ENCODE data around the gene KREMEN1.

KREMEN1 gene

GRCh38 chr22:29206372-29207242 is 133.8 kb downstream of the KREMEN1 start:
- peaks cover 8 to 13% of the 10 kb centered on the region in 2 donors for H3K27me3 ChIP-seq (ENCODE audit: control insufficient read depth in 1 of 2, insufficient read depth in 2 of 2, low read length in 2 of 2)
- no peaks in the 10 kb centered on the region for H3K36me3 ChIP-seq (ENCODE audit: control insufficient read depth in 1 of 2, insufficient read depth in 2 of 2, low read length in 2 of 2)
- H3K27ac ChIP-seq (ENCODE audit: low read depth, low read length) = no peak overlapping the region
- H3K4me3 ChIP-seq (ENCODE audit: low read depth in 1 of 2, low read length in 2 of 2) = peak overlapping the region; percentile 65 to 68
- peak overlapping the region; percentile 34 to 64 for H3K9ac ChIP-seq (ENCODE audit: low read depth in 1 of 2, low read length in 2 of 2)
- H3K9me3 ChIP-seq (ENCODE audit: control insufficient read depth in 1 of 2, low read length in 2 of 2) = no peaks in the 10 kb centered on the region
- H3K4me1 ChIP-seq (ENCODE audit: control insufficient read depth in 1 of 2, insufficient read depth in 2 of 2, low read length in 2 of 2) = peaks cover 17 to 39% of the 10 kb centered on the region in 2 donors

GRCh38 chr22:29207243-29207550 is 134.4 kb downstream of the KREMEN1 start:
- Histone ChIP-seq H3K4me3 (ENCODE audit: low read depth in 1 of 2, low read length in 2 of 2) (no peak overlapping the region), H3K9me3 (ENCODE audit: control insufficient read depth in 1 of 2, low read length in 2 of 2) (no peaks in the 10 kb centered on the region), H3K27me3 (ENCODE audit: control insufficient read depth in 1 of 2, insufficient read depth in 2 of 2, low read length in 2 of 2) (peaks cover 8 to 13% of the 10 kb centered on the region in 2 donors), H3K4me1 (ENCODE audit: control insufficient read depth in 1 of 2, insufficient read depth in 2 of 2, low read length in 2 of 2) (peaks cover 11 to 33% of the 10 kb centered on the region in 2 donors), H3K9ac (ENCODE audit: low read depth in 1 of 2, low read length in 2 of 2) (no peak overlapping the region), H3K36me3 (ENCODE audit: control insufficient read depth in 1 of 2, insufficient read depth in 2 of 2, low read length in 2 of 2) (no peaks in the 10 kb centered on the region), H3K27ac (ENCODE audit: low read depth, low read length) (no peak overlapping the region)

- Histone ChIP-seq H3K9ac (ENCODE audit: low read depth in 1 of 2, low read length in 2 of 2) (no peak overlapping the region), H3K4me1 (ENCODE audit: control insufficient read depth in 1 of 2, insufficient read depth in 2 of 2, low read length in 2 of 2) (peaks cover 5 to 27% of the 10 kb centered on the region in 2 donors), H3K9me3 (ENCODE audit: control insufficient read depth in 1 of 2, low read length in 2 of 2) (no peaks in the 10 kb centered on the region), H3K27ac (ENCODE audit: low read depth, low read length) (no peak overlapping the region), H3K4me3 (ENCODE audit: low read depth in 1 of 2, low read length in 2 of 2) (no peak overlapping the region), H3K27me3 (ENCODE audit: control insufficient read depth in 1 of 2, insufficient read depth in 2 of 2, low read length in 2 of 2) (peaks cover 8 to 13% of the 10 kb centered on the region in 2 donors), H3K36me3 (ENCODE audit: control insufficient read depth in 1 of 2, insufficient read depth in 2 of 2, low read length in 2 of 2) (no peaks in the 10 kb centered on the region)
Observed at GRCh38 chr22:29207562-29208501, 135.0 kb downstream of the KREMEN1 start.

GRCh38 chr22:29208502-29208862 is 135.6 kb downstream of the KREMEN1 start:
- Histone ChIP-seq H3K9me3 (ENCODE audit: control insufficient read depth in 1 of 2, low read length in 2 of 2) (no peaks in the 10 kb centered on the region), H3K27ac (ENCODE audit: low read depth, low read length) (no peak overlapping the region), H3K4me1 (ENCODE audit: control insufficient read depth in 1 of 2, insufficient read depth in 2 of 2, low read length in 2 of 2) (peaks cover 5 to 27% of the 10 kb centered on the region in 2 donors), H3K27me3 (ENCODE audit: control insufficient read depth in 1 of 2, insufficient read depth in 2 of 2, low read length in 2 of 2) (peaks cover 8 to 13% of the 10 kb centered on the region in 2 donors), H3K36me3 (ENCODE audit: control insufficient read depth in 1 of 2, insufficient read depth in 2 of 2, low read length in 2 of 2) (no peaks in the 10 kb centered on the region), H3K9ac (ENCODE audit: low read depth in 1 of 2, low read length in 2 of 2) (no peak overlapping the region), H3K4me3 (ENCODE audit: low read depth in 1 of 2, low read length in 2 of 2) (no peak overlapping the region)

GRCh38 chr22:29208879-29209623 is 136.2 kb downstream of the KREMEN1 start:
- Histone ChIP-seq H3K36me3 (ENCODE audit: control insufficient read depth in 1 of 2, insufficient read depth in 2 of 2, low read length in 2 of 2) (no peaks in the 10 kb centered on the region), H3K27me3 (ENCODE audit: control insufficient read depth in 1 of 2, insufficient read depth in 2 of 2, low read length in 2 of 2) (peaks cover 8 to 13% of the 10 kb centered on the region in 2 donors), H3K9ac (ENCODE audit: low read depth in 1 of 2, low read length in 2 of 2) (no peak overlapping the region), H3K9me3 (ENCODE audit: control insufficient read depth in 1 of 2, low read length in 2 of 2) (no peaks in the 10 kb centered on the region), H3K4me1 (ENCODE audit: control insufficient read depth in 1 of 2, insufficient read depth in 2 of 2, low read length in 2 of 2) (peaks cover 5 to 27% of the 10 kb centered on the region in 2 donors), H3K4me3 (ENCODE audit: low read depth in 1 of 2, low read length in 2 of 2) (no peak overlapping the region), H3K27ac (ENCODE audit: low read depth, low read length) (no peak overlapping the region)

- H3K4me3 ChIP-seq (ENCODE audit: low read depth in 1 of 2, low read length in 2 of 2) = no peak overlapping the region
- no peak overlapping the region for H3K27ac ChIP-seq (ENCODE audit: low read depth, low read length)
- H3K9me3 ChIP-seq (ENCODE audit: control insufficient read depth in 1 of 2, low read length in 2 of 2) = no peaks in the 10 kb centered on the region
- no peaks in the 10 kb centered on the region for H3K36me3 ChIP-seq (ENCODE audit: control insufficient read depth in 1 of 2, insufficient read depth in 2 of 2, low read length in 2 of 2)
- H3K9ac ChIP-seq (ENCODE audit: low read depth in 1 of 2, low read length in 2 of 2) = no peak overlapping the region
- peaks cover 8 to 13% of the 10 kb centered on the region in 2 donors for H3K27me3 ChIP-seq (ENCODE audit: control insufficient read depth in 1 of 2, insufficient read depth in 2 of 2, low read length in 2 of 2)
- peaks cover 5 to 26% of the 10 kb centered on the region in 2 donors for H3K4me1 ChIP-seq (ENCODE audit: control insufficient read depth in 1 of 2, insufficient read depth in 2 of 2, low read length in 2 of 2)
Observed at GRCh38 chr22:29209624-29209929, 136.7 kb downstream of the KREMEN1 start.

- Histone ChIP-seq H3K27me3 (ENCODE audit: control insufficient read depth in 1 of 2, insufficient read depth in 2 of 2, low read length in 2 of 2) (peaks cover 4 to 13% of the 10 kb centered on the region in 2 donors), H3K4me1 (ENCODE audit: control insufficient read depth in 1 of 2, insufficient read depth in 2 of 2, low read length in 2 of 2) (peaks cover 5 to 16% of the 10 kb centered on the region in 2 donors), H3K9ac (ENCODE audit: low read depth in 1 of 2, low read length in 2 of 2) (peak overlapping the region in 1 of 2 donors; percentile 3), H3K27ac (ENCODE audit: low read depth, low read length) (no peak overlapping the region), H3K4me3 (ENCODE audit: low read depth in 1 of 2, low read length in 2 of 2) (no peak overlapping the region), H3K36me3 (ENCODE audit: control insufficient read depth in 1 of 2, insufficient read depth in 2 of 2, low read length in 2 of 2) (no peaks in the 10 kb centered on the region), H3K9me3 (ENCODE audit: control insufficient read depth in 1 of 2, low read length in 2 of 2) (no peaks in the 10 kb centered on the region)
Observed at GRCh38 chr22:29211066-29211465, 138.2 kb downstream of the KREMEN1 start.

- Histone ChIP-seq H3K36me3 (ENCODE audit: control insufficient read depth in 1 of 2, insufficient read depth in 2 of 2, low read length in 2 of 2) (no peaks in the 10 kb centered on the region), H3K9me3 (ENCODE audit: control insufficient read depth in 1 of 2, low read length in 2 of 2) (no peaks in the 10 kb centered on the region), H3K4me1 (ENCODE audit: control insufficient read depth in 1 of 2, insufficient read depth in 2 of 2, low read length in 2 of 2) (peaks cover 5 to 13% of the 10 kb centered on the region in 2 donors)
Observed at GRCh38 chr22:29211466-29211865, 138.6 kb downstream of the KREMEN1 start.

GRCh38 chr22:29212743-29213142 is 139.9 kb downstream of the KREMEN1 start:
- Histone ChIP-seq H3K9ac (ENCODE audit: low read depth in 1 of 2, low read length in 2 of 2) (no peak overlapping the region), H3K9me3 (ENCODE audit: control insufficient read depth in 1 of 2, low read length in 2 of 2) (no peaks in the 10 kb centered on the region), H3K4me1 (ENCODE audit: control insufficient read depth in 1 of 2, insufficient read depth in 2 of 2, low read length in 2 of 2) (peaks cover 5 to 9% of the 10 kb centered on the region in 2 donors), H3K27me3 (ENCODE audit: control insufficient read depth in 1 of 2, insufficient read depth in 2 of 2, low read length in 2 of 2) (peaks cover 0 to 5% of the 10 kb centered on the region in 2 donors), H3K4me3 (ENCODE audit: low read depth in 1 of 2, low read length in 2 of 2) (no peak overlapping the region), H3K36me3 (ENCODE audit: control insufficient read depth in 1 of 2, insufficient read depth in 2 of 2, low read length in 2 of 2) (no peaks in the 10 kb centered on the region), H3K27ac (ENCODE audit: low read depth, low read length) (no peak overlapping the region)

More at GRCh38 chr22:29211466-29211865, 138.6 kb downstream of the KREMEN1 start:
- Histone ChIP-seq H3K4me3 (ENCODE audit: low read depth in 1 of 2, low read length in 2 of 2) (no peak overlapping the region), H3K27me3 (ENCODE audit: control insufficient read depth in 1 of 2, insufficient read depth in 2 of 2, low read length in 2 of 2) (peaks cover 4 to 9% of the 10 kb centered on the region in 2 donors), H3K9ac (ENCODE audit: low read depth in 1 of 2, low read length in 2 of 2) (no peak overlapping the region), H3K27ac (ENCODE audit: low read depth, low read length) (no peak overlapping the region)

Measured in duodenal mucosa (tissue), 2 donors.